Activated CD4-positive, alpha-beta T cell treated with anti-CD3 and anti-CD28 coated beads, Interleukin-2, amount 50 U/mL, for 24 hours (primary cell): Measurements from ENCODE around the gene FRRS1.

Source experiments
- DNase-seq, 2 donors: peaks; one replicate each; pipeline ENCODE4 v3.0.0-alpha.2; 2020; ENCODE audit warnings: low read depth in 1 of 2, low spot score in 1 of 2

Gene FRRS1

GRCh38 chr1:99681583-99681982 is 84.9 kb downstream of the FRRS1 start:
- DNase-seq: no peak

GRCh38 chr1:99680270-99680669 is 86.2 kb downstream of the FRRS1 start:
- no peak for DNase-seq

- no peak for DNase-seq
Observed at GRCh38 chr1:99677416-99677815, 89.0 kb downstream of the FRRS1 start.

- no peak for DNase-seq
Observed at GRCh38 chr1:99676876-99677275, 89.6 kb downstream of the FRRS1 start.

GRCh38 chr1:99675994-99676393 is 90.4 kb downstream of the FRRS1 start:
- no peak for DNase-seq

- no peak for DNase-seq
Observed at GRCh38 chr1:99675292-99675691, 91.1 kb downstream of the FRRS1 start.

- no peak for DNase-seq
Observed at GRCh38 chr1:99674115-99675064, 92.0 kb downstream of the FRRS1 start.

GRCh38 chr1:99673315-99673714 is 93.1 kb downstream of the FRRS1 start:
- DNase-seq: no peak

- DNase-seq: no peak
Observed at GRCh38 chr1:99672530-99673213, 93.8 kb downstream of the FRRS1 start.

- no peak for DNase-seq
Observed at GRCh38 chr1:99672038-99672437, 94.4 kb downstream of the FRRS1 start.

GRCh38 chr1:99670583-99670982 is 95.9 kb downstream of the FRRS1 start:
- no peak for DNase-seq

GRCh38 chr1:99669821-99670220 is 96.6 kb downstream of the FRRS1 start:
- DNase-seq: no peak

- no peak for DNase-seq
Observed at GRCh38 chr1:99669376-99669775, 97.1 kb downstream of the FRRS1 start.

- no peak for DNase-seq
Observed at GRCh38 chr1:99665212-99665611, 101.2 kb downstream of the FRRS1 start.

- no peak for DNase-seq
Observed at GRCh38 chr1:99663501-99663900, 102.9 kb downstream of the FRRS1 start.

- no peak for DNase-seq
Observed at GRCh38 chr1:99662539-99663080, 103.8 kb downstream of the FRRS1 start.

GRCh38 chr1:99661780-99662179 is 104.7 kb downstream of the FRRS1 start:
- DNase-seq: no peak

- no peak for DNase-seq
Observed at GRCh38 chr1:99660496-99660895, 105.9 kb downstream of the FRRS1 start.

- no peak for DNase-seq
Observed at GRCh38 chr1:99659755-99660210, 106.7 kb downstream of the FRRS1 start.
